Vagina (tissue), 2 donors: ENCODE data around the gene TMEM151A.

Experiments
- POLR2A ChIP-seq, 2 donors: fragments of 450-650 bp; IDR thresholded peaks; one replicate each; pipeline ENCODE4 v1.6.1; 2017; ENCODE audit warnings: antibody characterized with exemption in 2 of 2, mild to moderate bottlenecking in 2 of 2, moderate library complexity in 2 of 2
- TF ChIP-seq, protein P1 (sequence below), 3 experiments: fragments of 450-650 bp in 2 of 3; fragments of 200-600 bp in 1 of 3; sonication (generic) in 1 of 3; IDR thresholded peaks; one replicate each; pipeline ENCODE4 v1.5.1; 2017 to 2019; ENCODE audit warnings: antibody characterized with exemption in 3 of 3, mild to moderate bottlenecking in 2 of 3, moderate library complexity in 2 of 3

DNA sequence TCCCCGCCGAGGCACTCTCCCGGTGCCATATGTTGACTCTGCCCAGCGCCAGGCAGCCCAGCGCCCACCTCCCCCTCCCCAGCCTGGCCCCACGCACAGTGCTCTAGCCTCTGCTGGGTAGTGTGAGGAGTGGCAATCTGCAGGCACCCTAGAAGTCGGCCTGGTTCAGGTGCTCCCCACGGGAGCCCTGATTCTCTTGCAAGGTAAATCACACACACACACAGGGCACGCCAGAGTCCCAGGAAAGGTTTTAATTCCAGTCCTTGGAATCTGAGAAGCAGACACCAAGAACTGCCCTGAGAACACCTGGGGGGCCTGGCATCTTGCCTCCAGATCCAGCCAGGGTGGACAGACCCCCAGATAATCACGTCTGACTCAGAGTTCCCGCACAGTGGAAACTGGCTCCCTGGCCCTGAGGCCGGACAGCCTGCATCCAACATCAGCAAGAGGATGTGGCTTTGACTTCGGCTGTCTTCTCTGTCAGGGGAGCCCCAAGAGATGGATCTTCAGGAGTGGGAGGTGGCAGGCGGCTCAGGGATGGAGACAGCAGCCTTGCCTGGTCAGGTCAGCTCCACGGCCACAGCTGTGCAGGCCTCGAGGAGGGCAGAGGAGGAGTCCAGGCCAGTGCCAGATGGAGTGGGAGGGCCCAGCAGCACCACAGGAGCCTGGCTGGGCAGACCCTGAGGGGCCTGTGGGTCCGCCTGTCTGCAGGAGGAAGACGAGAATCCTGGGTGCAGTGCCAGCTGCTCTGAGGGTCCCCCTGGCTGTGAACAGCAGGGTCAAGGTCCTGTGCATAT is 45.6 kb downstream of the TMEM151A start:
- TF ChIP-seq, protein P1, sequence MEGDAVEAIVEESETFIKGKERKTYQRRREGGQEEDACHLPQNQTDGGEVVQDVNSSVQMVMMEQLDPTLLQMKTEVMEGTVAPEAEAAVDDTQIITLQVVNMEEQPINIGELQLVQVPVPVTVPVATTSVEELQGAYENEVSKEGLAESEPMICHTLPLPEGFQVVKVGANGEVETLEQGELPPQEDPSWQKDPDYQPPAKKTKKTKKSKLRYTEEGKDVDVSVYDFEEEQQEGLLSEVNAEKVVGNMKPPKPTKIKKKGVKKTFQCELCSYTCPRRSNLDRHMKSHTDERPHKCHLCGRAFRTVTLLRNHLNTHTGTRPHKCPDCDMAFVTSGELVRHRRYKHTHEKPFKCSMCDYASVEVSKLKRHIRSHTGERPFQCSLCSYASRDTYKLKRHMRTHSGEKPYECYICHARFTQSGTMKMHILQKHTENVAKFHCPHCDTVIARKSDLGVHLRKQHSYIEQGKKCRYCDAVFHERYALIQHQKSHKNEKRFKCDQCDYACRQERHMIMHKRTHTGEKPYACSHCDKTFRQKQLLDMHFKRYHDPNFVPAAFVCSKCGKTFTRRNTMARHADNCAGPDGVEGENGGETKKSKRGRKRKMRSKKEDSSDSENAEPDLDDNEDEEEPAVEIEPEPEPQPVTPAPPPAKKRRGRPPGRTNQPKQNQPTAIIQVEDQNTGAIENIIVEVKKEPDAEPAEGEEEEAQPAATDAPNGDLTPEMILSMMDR (IDR thresholded peaks at IDR 0.05): no peak
- no peak for TF ChIP-seq POLR2A (IDR thresholded peaks at IDR 0.05)
